Adrenal gland (tissue), 12 donors: ENCODE measurements around the gene SPTAN1. TPM values are rescaled to one million over a fixed set of nuclear protein-coding genes. Genes with fewer than 3 reads are reported as not detected.
A peak's percentile ranks its signal among the peaks of the same experiment; 100 is the strongest.

Experiments used
- DNase-seq, 7 donors: peaks; one replicate each; pipeline ENCODE4 v3.0.0-alpha.2; 2019 to 2020
- H3K27ac ChIP-seq, 5 donors: fragments of 200-600 bp; sonication (generic) in 4 of 5; 1 replicate in 3 of 5; 2 replicates in 2 of 5; pipeline versions ENCODE4 v1.5.1 to v1.8.0; 2016 to 2020; ENCODE audit warnings: mild to moderate bottlenecking in 1 of 5
- H3K27me3 ChIP-seq: fragments of 200-600 bp; 2 replicates; pipeline ENCODE4 v1.8.0; 2021
- H3K36me3 ChIP-seq, 2 donors: fragments of 200-600 bp; replicated peaks in 1 of 2; 1 replicate in 1 of 2; 2 replicates in 1 of 2; pipeline versions ENCODE4 v1.5.1 to v1.8.0; 2018 to 2022
- H3K4me1 ChIP-seq, 2 donors: fragments of 200-600 bp; replicated peaks in 1 of 2; 1 replicate in 1 of 2; 2 replicates in 1 of 2; pipeline versions ENCODE4 v1.5.1 to v1.8.0; 2018 to 2021
- H3K4me3 ChIP-seq, 4 donors: fragments of 200-600 bp; sonication (generic) in 3 of 4; one replicate each; pipeline ENCODE4 v1.5.1; 2016 to 2018
- H3K9me3 ChIP-seq, 3 donors: fragments of 200-600 bp; sonication (generic) in 1 of 3; replicated peaks in 1 of 3; 1 replicate in 2 of 3; 2 replicates in 1 of 3; pipeline versions ENCODE4 v1.5.1 to v1.8.0; 2016 to 2021
- CTCF ChIP-seq, 6 experiments: fragments of 450-650 bp in 4 of 6; fragments of 200-600 bp in 2 of 6; sonication (generic) in 1 of 6; IDR thresholded peaks; 1 replicate in 5 of 6; 2 replicates in 1 of 6; pipeline versions ENCODE4 v1.5.1 to v1.8.0; 2016 to 2021; ENCODE audit warnings: antibody characterized with exemption in 6 of 6, mild to moderate bottlenecking in 2 of 6, moderate library complexity in 1 of 6
- POLR2A ChIP-seq, 2 donors: fragments of 450-650 bp; IDR thresholded peaks; one replicate each; pipeline ENCODE4 v1.6.1; 2017; ENCODE audit warnings: antibody characterized with exemption in 2 of 2, mild to moderate bottlenecking in 2 of 2, moderate library complexity in 1 of 2
- WGBS, 4 donors: extraction: QIAGEN DNeasy Blood & Tissue Kit in 2 of 4; methylation state at CpG; one replicate each; pipeline versions ENCODE4 v1.1.5 to v1.1.7; 2013 to 2017; 5-methylcytosine and 5-hydroxymethylcytosine counted together
- intact Hi-C, 2 donors: fragments of 100-400 bp; cut with DNase I; formaldehyde crosslinking; loops; one replicate each; pipeline versions ENCODE4 v1.14.1 to v1.15.0; 2022 to 2023
- polyA plus RNA-seq, 3 donors: library from polyadenylated mRNA; stranded (reverse); fragments of 200-250 nt in 2 of 3; fragments of 350-450 nt in 1 of 3; fragmentation: Illumina TruSeq in 1 of 3; extraction: RNeasy Lipid Tissue Mini Kit (QIAGEN cat#74804) in 1 of 3; gene quantifications; one replicate each; pipeline ENCODE4 v1.2.3, GENCODE V29; 2013 to 2014
- total RNA-seq, 9 donors: library from RNA; depleted of rRNA in 4 of 9; stranded (reverse); fragments of >200 nt in 4 of 9; fragments of 120-200 nt in 1 of 9; fragmentation: NEBNext Ultra II Directional in 1 of 9; extraction: Animal tissue kit (Norgen Biotek cat#: 25700) in 1 of 9; gene quantifications; one replicate each; pipeline versions ENCODE4 v1.1.0 to v1.2.4, GENCODE V29; 2013 to 2023
- donor health status: healthy with polysubstance abuse.
- donor health status: Bipolar disorder and iron deficiency.
- donor health status: DM: yes; HTN: yes; CAD: no.
- donor health status: DM: no; HTN: no; CAD: no.
- donor health status: DM: no; HTN: no; CAD: no.
- donor health status: DM: yes; HTN: yes; CAD: no.

Gene SPTAN1
- total and polyA plus RNA-seq, 12 donors, result 136 to 316 (median 227) TPM

GRCh38 chr9:128532581-128532980, 19.8 kb upstream of the SPTAN1 start:
- DNase-seq, result no peak
- no peak for TF ChIP-seq CTCF (IDR thresholded peaks at IDR 0.05)
- TF ChIP-seq POLR2A (IDR thresholded peaks at IDR 0.05), result no peak
- Histone ChIP-seq H3K27ac (no peak overlapping the region), H3K36me3 (peaks cover 0 to 86% of the 10 kb centered on the region in 2 donors), H3K9me3 (no peaks in the 10 kb centered on the region), H3K4me3 (no peak overlapping the region), H3K4me1 (no peaks in the 10 kb centered on the region), H3K27me3 (no peaks in the 10 kb centered on the region)
- intact Hi-C loops, result no loop called here
- WGBS, 4 donors, result 95 to 98% (median 96%) methylated on average over 4 of the region's 4 CpGs

GRCh38 chr9:128540634-128541360, 11.6 kb upstream of the SPTAN1 start:
- intact Hi-C loops, result no loop called here
- TF ChIP-seq CTCF (IDR thresholded peaks at IDR 0.05) (no peak), POLR2A (IDR thresholded peaks at IDR 0.05) (no peak)
- Histone ChIP-seq H3K4me3 (no peak overlapping the region), H3K4me1 (no peaks in the 10 kb centered on the region), H3K36me3 (peaks cover 0 to 64% of the 10 kb centered on the region in 2 donors), H3K27me3 (no peaks in the 10 kb centered on the region), H3K9me3 (no peaks in the 10 kb centered on the region), H3K27ac (peak overlapping the region in 1 of 5 donors; percentile 40)
- WGBS, 4 donors, result 60 to 65% (median 63%) methylated on average over 3 of the region's 3 CpGs
- DNase-seq, result no peak

GRCh38 chr9:128546504-128546903, 5.9 kb upstream of the SPTAN1 start:
- intact Hi-C loops, result no loop called here
- TF ChIP-seq POLR2A (IDR thresholded peaks at IDR 0.05) (no peak), CTCF (IDR thresholded peaks at IDR 0.05) (no peak)
- H3K4me1 ChIP-seq, result peaks cover 0 to 5% of the 10 kb centered on the region in 2 donors
- WGBS, 4 donors, result 68 to 84% (median 77%) methylated on average over 3 of the region's 3 CpGs
- no peaks in the 10 kb centered on the region for H3K9me3 ChIP-seq
- no peak overlapping the region for H3K27ac ChIP-seq
- peaks cover 0 to 8% of the 10 kb centered on the region in 2 donors for H3K36me3 ChIP-seq
- H3K27me3 ChIP-seq, result no peaks in the 10 kb centered on the region
- H3K4me3 ChIP-seq, result no peak overlapping the region
- DNase-seq, result no peak

- 84 to 91% (median 88%) methylated on average over 7 of the region's 7 CpGs for WGBS, 4 donors
- peaks cover 3 to 15% of the 10 kb centered on the region in 2 donors for H3K4me1 ChIP-seq
- intact Hi-C loops, result no loop called here
- no peaks in the 10 kb centered on the region for H3K9me3 ChIP-seq
- H3K36me3 ChIP-seq, result no peaks in the 10 kb centered on the region
- H3K27me3 ChIP-seq, result no peaks in the 10 kb centered on the region
- H3K27ac ChIP-seq, result no peak overlapping the region
- DNase-seq, result no peak
- no peak overlapping the region for H3K4me3 ChIP-seq
- TF ChIP-seq CTCF (IDR thresholded peaks at IDR 0.05) (no peak), POLR2A (IDR thresholded peaks at IDR 0.05) (no peak)
Measured at GRCh38 chr9:128548876-128549275, 3.5 kb upstream of the SPTAN1 start.
